DOHH2 (cell line): Measurements from ENCODE around the gene FAS.

Experiments
- EZH2phosphoT487 ChIP-seq: fragments of 200-600 bp; sonication (generic); IDR thresholded peaks from 2 replicates; pipeline ENCODE4 v1.6.1; 2017; ENCODE audit warnings: borderline replicate concordance, mild to moderate bottlenecking, antibody characterized with exemption, low read length, moderate library complexity, mixed read lengths
- TF ChIP-seq, protein P1 (sequence below): fragments of 200-600 bp; sonication (generic); IDR thresholded peaks from one replicate; pipeline ENCODE4 v1.5.1; 2014; ENCODE audit warnings: antibody characterized with exemption, mild to moderate bottlenecking, low read depth, low read length; ENCODE audit not compliant: poor library complexity, severe bottlenecking

DNA sequence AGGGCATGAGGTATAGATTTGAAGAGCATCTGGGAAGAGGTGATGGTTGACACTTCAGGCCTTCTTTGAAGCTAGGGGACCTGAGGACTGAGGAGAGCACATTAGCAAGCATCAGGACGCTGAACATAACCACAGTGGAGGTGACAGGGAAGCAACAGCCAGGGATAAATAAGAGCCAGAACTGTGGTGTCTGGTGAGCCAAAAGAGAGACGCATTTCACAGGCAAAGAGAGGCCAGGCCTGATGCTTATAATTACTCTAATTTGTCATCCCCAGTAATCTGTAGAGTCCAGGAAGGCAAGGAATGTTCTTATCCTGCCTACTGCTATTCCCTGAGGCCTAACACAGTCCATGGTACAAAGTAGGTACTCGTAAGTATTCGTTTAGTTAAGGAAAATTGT lies 10.4 kb upstream of the FAS start:
- TF ChIP-seq, protein P1, sequence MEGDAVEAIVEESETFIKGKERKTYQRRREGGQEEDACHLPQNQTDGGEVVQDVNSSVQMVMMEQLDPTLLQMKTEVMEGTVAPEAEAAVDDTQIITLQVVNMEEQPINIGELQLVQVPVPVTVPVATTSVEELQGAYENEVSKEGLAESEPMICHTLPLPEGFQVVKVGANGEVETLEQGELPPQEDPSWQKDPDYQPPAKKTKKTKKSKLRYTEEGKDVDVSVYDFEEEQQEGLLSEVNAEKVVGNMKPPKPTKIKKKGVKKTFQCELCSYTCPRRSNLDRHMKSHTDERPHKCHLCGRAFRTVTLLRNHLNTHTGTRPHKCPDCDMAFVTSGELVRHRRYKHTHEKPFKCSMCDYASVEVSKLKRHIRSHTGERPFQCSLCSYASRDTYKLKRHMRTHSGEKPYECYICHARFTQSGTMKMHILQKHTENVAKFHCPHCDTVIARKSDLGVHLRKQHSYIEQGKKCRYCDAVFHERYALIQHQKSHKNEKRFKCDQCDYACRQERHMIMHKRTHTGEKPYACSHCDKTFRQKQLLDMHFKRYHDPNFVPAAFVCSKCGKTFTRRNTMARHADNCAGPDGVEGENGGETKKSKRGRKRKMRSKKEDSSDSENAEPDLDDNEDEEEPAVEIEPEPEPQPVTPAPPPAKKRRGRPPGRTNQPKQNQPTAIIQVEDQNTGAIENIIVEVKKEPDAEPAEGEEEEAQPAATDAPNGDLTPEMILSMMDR = no peak
- TF ChIP-seq EZH2phosphoT487 = no peak
